Left renal cortex interstitium (tissue), 4 donors: ENCODE data around the gene KCNC3. TPM values are rescaled to one million over a fixed set of nuclear protein-coding genes. Genes with fewer than 3 reads are reported as not detected.

Experiments
- DNase-seq, 4 donors: peaks; one replicate each; pipeline ENCODE4 v3.0.0-alpha.2; 2013; ENCODE audit warnings: low read depth in 4 of 4, low spot score in 2 of 4, missing footprints in 1 of 4
- polyA plus RNA-seq, 4 donors: library from polyadenylated mRNA; unstranded; fragments of 120-200 nt; gene quantifications; one replicate each; pipeline ENCODE4 v1.2.1, GENCODE V29; 2013; ENCODE audit not compliant: insufficient read length in 4 of 4

The KCNC3 gene
- polyA plus RNA-seq, 4 donors = 25.0 to 82.0 (median 48.5) TPM

- no peak for DNase-seq
Observed at GRCh38 chr19:50312967-50313811, 16.0 kb downstream of the KCNC3 start.

- no peak for DNase-seq
Observed at GRCh38 chr19:50311723-50312635, 17.2 kb downstream of the KCNC3 start.

- no peak for DNase-seq
Observed at GRCh38 chr19:50310759-50311465, 18.3 kb downstream of the KCNC3 start.

GRCh38 chr19:50309396-50310125 is 19.6 kb downstream of the KCNC3 start:
- DNase-seq = no peak

GRCh38 chr19:50308991-50309390 is 20.2 kb downstream of the KCNC3 start:
- DNase-seq = no peak

- no peak for DNase-seq
Observed at GRCh38 chr19:50303558-50303957, 25.6 kb downstream of the KCNC3 start.

- no peak for DNase-seq
Observed at GRCh38 chr19:50301607-50301971, 27.6 kb downstream of the KCNC3 start.

GRCh38 chr19:50300814-50301606 is 28.2 kb downstream of the KCNC3 start:
- no peak for DNase-seq

GRCh38 chr19:50300051-50300450 is 29.1 kb downstream of the KCNC3 start:
- DNase-seq = no peak

- DNase-seq = no peak
Observed at GRCh38 chr19:50293263-50294004, 35.7 kb downstream of the KCNC3 start.

- DNase-seq = no peak
Observed at GRCh38 chr19:50292216-50292827, 36.9 kb downstream of the KCNC3 start.

- no peak for DNase-seq
Observed at GRCh38 chr19:50290775-50291174, 38.4 kb downstream of the KCNC3 start.

- no peak for DNase-seq
Observed at GRCh38 chr19:50290011-50290410, 39.2 kb downstream of the KCNC3 start.

- DNase-seq = no peak
Observed at GRCh38 chr19:50288954-50289353, 40.2 kb downstream of the KCNC3 start.

- DNase-seq = no peak
Observed at GRCh38 chr19:50287331-50287730, 41.8 kb downstream of the KCNC3 start.

- no peak for DNase-seq
Observed at GRCh38 chr19:50286443-50286842, 42.7 kb downstream of the KCNC3 start.

- no peak for DNase-seq
Observed at GRCh38 chr19:50285833-50286232, 43.3 kb downstream of the KCNC3 start.

- DNase-seq = no peak
Observed at GRCh38 chr19:50281491-50281890, 47.7 kb downstream of the KCNC3 start.
